Fibroblast of lung (primary cell): ENCODE data around the gene SERPINB5.

Experiments used
- EZH2 ChIP-seq: IDR thresholded peaks from 2 replicates; pipeline ENCODE4 v1.5.1; 2012; ENCODE audit warnings: low read length, control low read depth, mild to moderate bottlenecking; ENCODE audit errors: missing control alignments
- TF ChIP-seq, protein P1 (sequence below), 2 donors: IDR thresholded peaks in 1 of 2; conservative IDR thresholded peaks in 1 of 2; 1 replicate in 1 of 2; 2 replicates in 1 of 2; pipeline ENCODE4 v1.5.1; 2011 to 2012; ENCODE audit warnings: low read length in 2 of 2, control low read depth in 1 of 2, inconsistent platforms in 1 of 2, low read depth in 1 of 2, mild to moderate bottlenecking in 1 of 2

DNA sequence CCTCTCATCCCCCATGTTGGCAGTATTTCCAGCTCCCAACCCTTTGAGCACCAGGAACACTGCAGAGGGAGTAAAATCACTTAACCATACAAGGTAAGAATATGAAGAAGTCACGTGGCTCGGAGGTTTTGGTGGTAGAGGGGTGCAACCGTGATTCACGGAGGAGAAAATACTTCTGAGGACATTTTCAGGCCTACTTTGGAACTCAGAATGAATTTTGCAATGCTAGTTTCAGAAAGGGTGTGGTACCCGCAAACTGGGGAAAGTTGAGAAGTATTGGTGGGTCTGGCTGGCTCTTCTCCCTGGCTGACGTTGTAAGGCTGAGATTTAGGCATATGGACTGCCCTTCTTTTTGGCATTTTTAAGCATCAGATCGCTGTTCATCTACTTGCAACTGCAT is 442 bp downstream of the SERPINB5 start:
- TF ChIP-seq, protein P1, sequence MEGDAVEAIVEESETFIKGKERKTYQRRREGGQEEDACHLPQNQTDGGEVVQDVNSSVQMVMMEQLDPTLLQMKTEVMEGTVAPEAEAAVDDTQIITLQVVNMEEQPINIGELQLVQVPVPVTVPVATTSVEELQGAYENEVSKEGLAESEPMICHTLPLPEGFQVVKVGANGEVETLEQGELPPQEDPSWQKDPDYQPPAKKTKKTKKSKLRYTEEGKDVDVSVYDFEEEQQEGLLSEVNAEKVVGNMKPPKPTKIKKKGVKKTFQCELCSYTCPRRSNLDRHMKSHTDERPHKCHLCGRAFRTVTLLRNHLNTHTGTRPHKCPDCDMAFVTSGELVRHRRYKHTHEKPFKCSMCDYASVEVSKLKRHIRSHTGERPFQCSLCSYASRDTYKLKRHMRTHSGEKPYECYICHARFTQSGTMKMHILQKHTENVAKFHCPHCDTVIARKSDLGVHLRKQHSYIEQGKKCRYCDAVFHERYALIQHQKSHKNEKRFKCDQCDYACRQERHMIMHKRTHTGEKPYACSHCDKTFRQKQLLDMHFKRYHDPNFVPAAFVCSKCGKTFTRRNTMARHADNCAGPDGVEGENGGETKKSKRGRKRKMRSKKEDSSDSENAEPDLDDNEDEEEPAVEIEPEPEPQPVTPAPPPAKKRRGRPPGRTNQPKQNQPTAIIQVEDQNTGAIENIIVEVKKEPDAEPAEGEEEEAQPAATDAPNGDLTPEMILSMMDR (conservative IDR thresholded peaks at IDR 0.05 in 1 of 2, IDR thresholded peaks at IDR 0.05 in 1 of 2; ENCODE audit: low read depth in 1 of 2, low read length in 2 of 2): no peak
- no peak for TF ChIP-seq EZH2
